Measurements from ENCODE around the gene KLF3.

DNA sequence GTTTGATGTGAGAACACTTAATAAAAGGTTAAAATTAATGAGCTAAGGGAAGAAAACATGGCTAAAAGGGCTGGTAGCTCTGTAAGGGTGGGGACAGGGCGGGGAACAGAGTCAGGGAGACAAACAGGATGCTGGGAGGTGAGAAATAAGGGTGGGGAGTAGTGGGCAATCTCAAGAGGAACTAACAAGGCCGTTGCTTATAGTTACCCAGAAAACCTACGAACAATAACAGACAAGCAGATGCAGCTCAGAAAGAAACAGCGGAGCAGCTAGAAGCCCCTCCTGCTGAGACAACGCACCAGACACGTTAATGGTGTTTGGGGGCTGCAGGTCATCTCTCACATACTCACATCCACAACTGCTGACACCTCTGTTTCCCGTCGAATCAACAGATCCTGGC is 9.7 kb upstream of the KLF3 start:
- TF ChIP-seq, protein P1, sequence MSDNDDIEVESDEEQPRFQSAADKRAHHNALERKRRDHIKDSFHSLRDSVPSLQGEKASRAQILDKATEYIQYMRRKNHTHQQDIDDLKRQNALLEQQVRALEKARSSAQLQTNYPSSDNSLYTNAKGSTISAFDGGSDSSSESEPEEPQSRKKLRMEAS (IDR thresholded peaks at IDR 0.05), result no peak
- TF ChIP-seq, protein P2, sequence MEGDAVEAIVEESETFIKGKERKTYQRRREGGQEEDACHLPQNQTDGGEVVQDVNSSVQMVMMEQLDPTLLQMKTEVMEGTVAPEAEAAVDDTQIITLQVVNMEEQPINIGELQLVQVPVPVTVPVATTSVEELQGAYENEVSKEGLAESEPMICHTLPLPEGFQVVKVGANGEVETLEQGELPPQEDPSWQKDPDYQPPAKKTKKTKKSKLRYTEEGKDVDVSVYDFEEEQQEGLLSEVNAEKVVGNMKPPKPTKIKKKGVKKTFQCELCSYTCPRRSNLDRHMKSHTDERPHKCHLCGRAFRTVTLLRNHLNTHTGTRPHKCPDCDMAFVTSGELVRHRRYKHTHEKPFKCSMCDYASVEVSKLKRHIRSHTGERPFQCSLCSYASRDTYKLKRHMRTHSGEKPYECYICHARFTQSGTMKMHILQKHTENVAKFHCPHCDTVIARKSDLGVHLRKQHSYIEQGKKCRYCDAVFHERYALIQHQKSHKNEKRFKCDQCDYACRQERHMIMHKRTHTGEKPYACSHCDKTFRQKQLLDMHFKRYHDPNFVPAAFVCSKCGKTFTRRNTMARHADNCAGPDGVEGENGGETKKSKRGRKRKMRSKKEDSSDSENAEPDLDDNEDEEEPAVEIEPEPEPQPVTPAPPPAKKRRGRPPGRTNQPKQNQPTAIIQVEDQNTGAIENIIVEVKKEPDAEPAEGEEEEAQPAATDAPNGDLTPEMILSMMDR (IDR thresholded peaks at IDR 0.05; ENCODE audit: control extremely low read depth in 1 of 3, insufficient read depth in 1 of 3, low read depth in 1 of 3, low read length in 3 of 3), result no peak
- TF ChIP-seq, protein P3, sequence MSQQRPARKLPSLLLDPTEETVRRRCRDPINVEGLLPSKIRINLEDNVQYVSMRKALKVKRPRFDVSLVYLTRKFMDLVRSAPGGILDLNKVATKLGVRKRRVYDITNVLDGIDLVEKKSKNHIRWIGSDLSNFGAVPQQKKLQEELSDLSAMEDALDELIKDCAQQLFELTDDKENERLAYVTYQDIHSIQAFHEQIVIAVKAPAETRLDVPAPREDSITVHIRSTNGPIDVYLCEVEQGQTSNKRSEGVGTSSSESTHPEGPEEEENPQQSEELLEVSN (IDR thresholded peaks at IDR 0.05), result no peak
- no peak for TF ChIP-seq POLR2AphosphoS5 (IDR thresholded peaks at IDR 0.05; ENCODE audit: low read depth, low read length)
